Renal cortical epithelial cell (primary cell): ENCODE data around the gene TGFBR3L. TPM values are rescaled to one million over a fixed set of nuclear protein-coding genes. Genes with fewer than 3 reads are reported as not detected.
"Not testable (repeated sequence)": the region's sequence is repeated elsewhere in the genome, so short reads cannot be mapped to it uniquely, and the experiment has no call there.

ENCODE experiments used
- DNase-seq: peaks from one replicate; pipeline ENCODE4 v3.0.0-alpha.2; 2011; ENCODE audit warnings: low read depth
- total RNA-seq: library from RNA; depleted of rRNA; stranded (reverse); fragments of >200 nt; gene quantifications from 2 replicates; pipeline ENCODE4 v1.2.3, GENCODE V29; 2014

Gene TGFBR3L
- total RNA-seq, 1 donor from 2014 or later = 0.75 TPM

GRCh38 chr19:7928334-7928706 is 13.7 kb downstream of the TGFBR3L start:
- no peak for DNase-seq

GRCh38 chr19:7928741-7929701 is 14.4 kb downstream of the TGFBR3L start:
- peak; percentile 86 for DNase-seq

GRCh38 chr19:7930030-7930429 is 15.4 kb downstream of the TGFBR3L start:
- not testable (repeated sequence) for DNase-seq

- DNase-seq = no peak
These were observed 16.1 kb downstream of the TGFBR3L start for GRCh38 chr19:7930765-7931164.

GRCh38 chr19:7931221-7932061 is 16.8 kb downstream of the TGFBR3L start:
- no peak for DNase-seq

DNA sequence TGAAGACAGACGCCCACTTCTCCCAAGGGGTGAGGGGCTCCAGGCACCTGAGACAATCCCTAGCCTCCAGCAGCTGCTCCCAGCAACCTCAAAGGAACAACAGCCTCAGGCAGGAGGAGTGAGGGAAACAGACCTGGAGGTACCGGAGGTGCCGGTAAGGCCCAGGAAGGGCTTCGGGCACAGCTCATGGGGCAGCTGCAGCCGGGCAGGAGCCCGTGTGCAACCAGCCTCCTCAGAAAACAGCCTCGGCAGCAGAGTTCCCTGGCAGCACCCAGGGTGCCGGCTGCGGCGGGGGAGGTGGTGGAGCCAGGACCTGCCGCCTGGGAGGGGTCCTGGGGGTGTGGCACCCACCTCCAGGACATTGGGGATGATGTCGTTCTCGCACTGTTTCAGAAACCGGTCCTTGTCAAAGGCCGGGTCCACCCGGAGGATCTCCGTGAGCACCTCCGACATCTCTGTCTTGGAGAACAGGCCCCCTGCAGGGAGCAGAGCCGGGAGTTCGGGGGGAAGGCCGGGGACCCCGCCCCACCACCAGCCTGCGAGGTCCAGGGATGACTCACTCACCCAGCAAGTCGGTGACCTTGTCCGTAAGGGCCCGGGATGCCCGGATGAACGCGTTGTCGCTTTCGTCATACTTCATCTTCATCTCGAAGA is 17.8 kb downstream of the TGFBR3L start:
- no peak for DNase-seq

DNA sequence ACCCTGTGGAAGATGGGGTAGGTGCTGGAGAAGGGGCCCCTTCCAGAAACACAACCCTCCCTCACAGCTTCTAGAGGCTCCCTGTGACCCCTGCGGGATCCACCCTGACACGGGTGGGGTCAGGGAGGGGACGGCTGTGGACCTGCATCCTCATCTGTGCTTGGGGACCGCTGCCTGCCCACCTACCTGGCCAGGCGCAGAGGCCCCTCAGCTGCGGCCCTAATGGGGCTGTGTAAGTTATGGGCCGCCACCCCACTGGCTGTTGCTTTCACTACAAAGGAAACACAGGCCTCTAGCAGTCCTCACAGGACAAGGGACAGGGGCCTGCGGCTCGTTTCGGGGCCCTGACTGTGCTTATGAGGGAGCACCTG is 18.3 kb downstream of the TGFBR3L start:
- DNase-seq = no peak

DNA sequence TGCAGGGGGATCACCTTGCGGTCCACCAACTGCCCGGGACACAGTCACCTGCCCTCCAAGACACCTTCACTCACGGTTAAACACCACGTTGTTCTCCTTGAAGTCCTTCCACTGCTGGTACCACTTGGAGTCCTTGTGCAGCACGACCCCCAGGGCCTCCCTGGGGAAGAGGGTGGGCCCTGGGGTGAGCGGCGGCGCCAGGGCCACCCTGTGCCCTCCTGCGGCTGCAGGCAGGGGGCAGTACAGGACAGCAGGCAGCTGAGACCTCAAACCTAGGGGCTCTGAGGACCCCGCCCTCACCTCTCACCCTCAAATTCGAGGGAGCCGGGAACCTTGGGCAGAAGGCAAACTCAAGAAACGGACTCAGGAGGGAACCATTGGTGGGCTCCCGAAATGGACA is 18.8 kb downstream of the TGFBR3L start:
- DNase-seq = no peak

DNA sequence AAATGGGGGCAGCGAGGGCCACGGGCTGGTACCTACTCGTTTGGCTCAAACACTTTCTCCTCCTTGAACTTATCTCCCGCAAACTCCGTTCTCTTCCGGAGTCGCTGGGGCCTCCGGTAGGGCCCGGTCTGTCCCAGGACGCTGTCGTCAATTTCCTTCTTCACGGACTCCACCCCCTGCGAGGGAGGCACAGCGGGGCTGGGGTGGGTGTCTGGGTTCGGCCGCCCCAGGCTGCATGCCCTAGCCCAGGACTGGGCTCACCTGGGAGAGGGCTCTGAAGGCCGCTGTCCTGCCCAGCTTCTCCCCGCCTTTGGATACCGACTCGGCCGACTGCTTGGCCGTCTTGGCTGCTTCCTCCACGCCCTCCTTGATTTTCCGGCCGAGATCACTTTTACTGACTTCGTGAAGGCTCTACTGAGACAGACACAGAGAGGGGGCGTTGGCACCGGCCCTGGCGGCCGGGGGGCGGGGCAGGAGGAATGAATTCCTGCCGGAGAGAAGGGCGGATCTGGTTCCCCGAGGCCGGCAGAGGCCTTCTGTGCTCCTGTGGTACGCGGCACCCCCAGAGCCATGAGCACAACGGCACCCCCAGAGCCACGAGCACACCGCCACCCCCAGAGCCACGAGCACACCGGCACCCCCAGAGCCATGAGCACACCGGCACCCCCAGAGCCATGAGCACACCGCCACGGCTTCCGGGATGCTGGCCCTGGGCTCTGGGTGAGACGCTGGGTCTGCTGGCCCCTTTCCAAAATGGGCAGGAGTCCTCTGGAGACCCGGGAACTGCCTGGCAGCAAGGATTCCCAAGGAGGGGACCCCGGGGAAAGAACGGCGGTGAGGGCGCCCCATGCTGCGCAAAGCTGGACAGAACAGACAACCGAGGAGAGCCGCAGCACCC is 19.4 kb downstream of the TGFBR3L start:
- no peak for DNase-seq

DNA sequence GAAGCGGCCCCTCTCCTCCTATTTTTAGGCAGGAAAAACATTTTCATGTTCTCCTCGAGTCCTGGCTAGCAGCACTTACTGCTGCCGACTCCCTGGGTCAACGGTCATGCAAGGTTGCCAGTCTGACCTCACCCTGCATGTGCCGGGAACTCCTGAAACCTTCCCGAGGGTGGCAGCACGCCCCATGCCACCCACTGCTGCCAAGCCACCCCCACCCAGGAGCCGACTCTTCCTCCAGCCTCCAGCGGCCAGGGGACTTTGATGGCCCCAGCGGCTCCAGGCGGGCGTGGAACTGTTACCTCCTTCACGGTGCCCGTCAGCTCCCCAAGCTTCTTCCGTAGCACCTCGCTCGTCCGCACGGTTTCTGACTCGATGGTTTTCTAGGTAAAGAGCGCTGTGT is 20.1 kb downstream of the TGFBR3L start:
- DNase-seq = no peak

DNA sequence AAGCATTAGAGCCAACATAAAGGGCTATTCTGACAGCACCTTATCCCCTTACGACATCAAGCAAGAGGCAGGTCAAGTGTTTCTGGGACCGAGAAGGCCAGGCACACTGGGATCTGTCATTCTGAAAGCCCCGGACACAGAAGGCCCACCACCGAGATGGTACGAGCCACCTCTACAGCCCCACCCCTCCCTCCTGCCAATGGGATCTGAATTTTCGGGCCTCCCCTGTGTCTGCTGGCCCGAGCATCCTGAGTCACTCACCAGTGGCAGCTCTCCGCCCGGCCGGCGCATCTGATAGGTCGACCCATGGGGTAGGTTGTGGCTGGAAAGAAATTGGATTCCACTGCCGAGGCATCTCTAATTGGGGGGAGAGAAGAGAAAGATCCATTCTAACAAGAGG is 26.2 kb downstream of the TGFBR3L start:
- no peak for DNase-seq

DNA sequence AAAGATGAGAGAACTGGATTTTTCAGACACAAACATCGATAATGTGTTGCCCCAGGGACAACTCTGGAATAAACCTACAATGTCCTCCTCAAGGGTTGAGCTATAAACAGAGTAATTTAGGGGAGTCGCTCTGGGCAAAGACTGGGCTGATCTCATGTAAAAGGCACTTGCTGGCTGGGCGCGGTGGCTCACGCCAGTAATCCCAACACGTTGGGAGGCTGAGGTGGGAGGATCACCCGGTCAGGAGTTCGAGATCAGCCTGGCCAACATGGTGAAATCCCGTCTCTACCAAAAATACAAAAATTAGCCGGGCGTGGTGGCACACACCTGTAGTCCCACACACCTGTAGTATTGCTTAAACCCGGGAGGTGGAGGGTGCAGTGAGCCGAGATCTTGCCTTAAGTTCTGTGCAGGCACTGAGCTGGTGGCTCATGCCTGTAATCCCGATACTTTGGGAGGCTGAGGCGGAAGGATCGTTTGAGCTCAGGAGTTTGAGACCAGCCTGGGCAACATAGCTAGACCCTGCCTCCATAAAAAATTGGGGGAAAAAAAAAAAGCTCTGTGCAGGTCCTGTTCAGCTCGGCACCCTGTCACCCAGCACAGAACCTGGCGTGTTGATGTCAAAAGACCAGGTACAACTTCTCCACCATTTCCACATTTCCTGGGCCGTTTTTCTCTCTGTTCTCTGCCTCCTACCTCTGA is 27.4 kb downstream of the TGFBR3L start:
- no peak for DNase-seq

GRCh38 chr19:7942981-7943443 is 28.4 kb downstream of the TGFBR3L start:
- no peak for DNase-seq

DNA sequence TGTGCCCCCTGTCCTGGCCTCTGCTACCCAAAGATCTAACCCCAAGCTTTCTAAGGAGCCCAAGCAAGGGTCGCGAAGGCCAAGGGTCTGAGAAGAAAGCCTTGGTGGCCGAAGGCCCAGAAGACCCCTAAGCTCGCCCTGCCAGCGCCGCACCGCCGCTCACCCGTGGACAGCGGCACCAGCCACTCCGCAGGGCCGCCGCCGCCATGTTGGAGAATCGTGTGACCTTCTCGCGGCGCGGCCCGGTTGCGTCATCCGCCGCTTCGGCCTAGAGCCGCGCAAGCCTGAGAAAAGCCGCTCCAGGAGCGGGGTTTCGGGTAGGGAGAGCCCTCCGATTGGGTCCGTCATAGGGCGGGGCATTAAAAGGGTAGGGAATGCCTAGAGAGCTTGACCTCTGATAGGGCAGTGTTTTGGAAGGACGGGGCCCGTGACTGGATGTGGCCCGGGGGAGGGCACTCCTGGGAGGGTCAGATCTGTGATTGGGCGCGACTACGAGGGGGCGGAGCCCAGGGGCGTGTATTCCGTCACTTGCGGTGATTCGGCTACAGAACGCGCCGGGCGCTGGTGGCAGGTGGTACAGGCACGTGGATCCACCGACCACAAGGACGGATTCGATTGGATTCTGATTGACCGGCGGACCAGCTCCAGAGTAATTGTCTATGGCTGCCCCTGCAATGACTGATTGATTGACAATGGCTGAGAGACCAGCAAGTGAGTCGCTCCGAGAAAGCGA is 29.0 kb downstream of the TGFBR3L start, which contains the start of gene TIMM44:
TIMM44 (minus strand) TSS at position 223 of the 733 bp plus-strand sequence; CDS start at position 208, 15 bp downstream.
- peak; percentile 98 for DNase-seq

DNA sequence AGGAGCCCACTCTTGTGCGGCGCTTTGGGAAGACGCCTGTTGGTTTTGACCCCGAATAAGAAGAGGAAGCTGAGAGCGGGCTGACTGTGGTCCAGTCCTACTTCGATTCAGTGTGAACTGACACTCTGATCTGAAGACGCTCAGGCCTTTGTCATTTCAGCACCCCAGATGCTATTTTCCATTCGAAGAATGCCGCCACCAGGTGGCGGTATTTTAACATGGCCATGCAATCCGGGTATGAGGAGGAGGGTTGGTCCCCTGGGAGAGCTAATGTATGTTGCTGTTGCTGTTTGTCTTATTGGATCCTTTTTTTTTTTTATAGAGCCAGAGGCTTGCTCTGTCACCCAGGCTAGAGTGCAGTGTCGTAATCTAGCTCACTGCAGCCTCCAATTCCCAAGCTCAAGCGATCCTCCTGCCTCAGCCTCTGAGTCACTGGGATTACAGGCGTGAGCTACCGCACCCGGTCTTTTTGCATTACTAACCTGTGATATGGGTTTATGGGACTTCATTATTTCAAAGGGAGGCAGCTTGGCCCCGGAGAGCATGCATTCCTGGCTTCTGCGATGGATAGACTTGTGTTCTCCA is 29.6 kb downstream of the TGFBR3L start:
- peak; percentile 82 for DNase-seq

- no peak for DNase-seq
These were observed 33.3 kb downstream of the TGFBR3L start for GRCh38 chr19:7947939-7948338.

GRCh38 chr19:7953060-7953459 is 38.4 kb downstream of the TGFBR3L start:
- no peak for DNase-seq

GRCh38 chr19:7953576-7953975 is 38.9 kb downstream of the TGFBR3L start:
- DNase-seq = no peak

DNA sequence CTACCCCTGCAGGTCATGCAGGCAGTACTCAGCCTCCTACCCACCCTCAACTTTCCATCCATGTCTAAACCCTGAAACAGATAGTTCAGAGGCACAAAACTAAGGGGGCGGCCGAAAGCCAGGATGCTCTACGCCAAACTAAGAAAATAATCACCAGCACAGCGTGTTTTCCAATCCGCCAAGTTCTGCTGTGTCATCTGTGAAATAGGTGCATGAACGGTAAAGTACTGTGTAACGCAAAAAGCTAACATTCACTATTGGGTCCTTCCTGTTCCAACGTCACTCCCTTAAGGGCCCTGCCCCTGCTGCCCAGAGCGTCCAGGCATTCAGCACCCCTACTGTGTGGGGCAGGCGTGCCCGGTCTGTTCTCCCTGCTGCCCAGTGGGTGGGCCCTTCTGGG is 41.1 kb downstream of the TGFBR3L start:
- DNase-seq = no peak
